Fibroblast of lung (primary cell): ENCODE results near the gene SPACA4. TPM values are rescaled to one million over a fixed set of nuclear protein-coding genes. Genes with fewer than 3 reads are reported as not detected.
A peak's percentile ranks its signal among the peaks of the same experiment; 100 is the strongest.

ENCODE experiments used
- DNase-seq, 2 donors: peaks; one replicate each; pipeline versions ENCODE4 v3.0.0 to v3.0.0-alpha.2; 2010; ENCODE audit warnings: low read depth in 2 of 2
- H2AFZ ChIP-seq: 2 replicates; pipeline ENCODE4 v1.5.1; 2012; ENCODE audit warnings: low read length, control low read depth, inconsistent platforms
- H3K27ac ChIP-seq: 2 replicates; pipeline ENCODE4 v1.5.1; 2011; ENCODE audit warnings: low read length, control low read depth; ENCODE audit not compliant: insufficient read depth
- H3K27me3 ChIP-seq: 2 replicates; pipeline ENCODE4 v1.5.1; 2011; ENCODE audit warnings: mild to moderate bottlenecking, low read length; ENCODE audit not compliant: control insufficient read depth, insufficient read depth
- H3K36me3 ChIP-seq: 2 replicates; pipeline ENCODE4 v1.5.1; 2011; ENCODE audit warnings: low read length; ENCODE audit not compliant: control insufficient read depth, insufficient read depth
- H3K4me1 ChIP-seq: 2 replicates; pipeline ENCODE4 v1.5.1; 2011; ENCODE audit warnings: low read length; ENCODE audit not compliant: control insufficient read depth, insufficient read depth; ENCODE audit errors: extremely low read depth
- H3K4me2 ChIP-seq: 2 replicates; pipeline ENCODE4 v1.5.1; 2011; ENCODE audit warnings: low read length, control low read depth; ENCODE audit not compliant: insufficient read depth; ENCODE audit errors: extremely low read depth
- H3K4me3 ChIP-seq, 4 experiments: fragments of 200-600 bp in 1 of 4; sonication (generic) in 1 of 4; replicated peaks in 1 of 4; 2 replicates each; pipeline ENCODE4 v1.5.1; 2011 to 2016; ENCODE audit warnings: low read length in 4 of 4, low read depth in 3 of 4, mild to moderate bottlenecking in 3 of 4, control low read depth in 2 of 4, inconsistent platforms in 1 of 4, mixed read lengths in 1 of 4; ENCODE audit not compliant: insufficient read depth in 1 of 4; ENCODE audit errors: control extremely low read depth in 1 of 4
- H3K79me2 ChIP-seq: 2 replicates; pipeline ENCODE4 v1.5.1; 2012; ENCODE audit warnings: mild to moderate bottlenecking, low read length, inconsistent platforms; ENCODE audit not compliant: control insufficient read depth, insufficient read depth
- H3K9ac ChIP-seq: 2 replicates; pipeline ENCODE4 v1.5.1; 2011; ENCODE audit warnings: mild to moderate bottlenecking, low read length, control low read depth; ENCODE audit not compliant: insufficient read depth
- H3K9me3 ChIP-seq: 2 replicates; pipeline ENCODE4 v1.5.1; 2012; ENCODE audit warnings: low read depth, low read length; ENCODE audit not compliant: control insufficient read depth, insufficient read depth
- H4K20me1 ChIP-seq: 2 replicates; pipeline ENCODE4 v1.5.1; 2011; ENCODE audit warnings: low read length; ENCODE audit not compliant: control insufficient read depth, insufficient read depth; ENCODE audit errors: extremely low read depth
- EZH2 ChIP-seq: IDR thresholded peaks from 2 replicates; pipeline ENCODE4 v1.5.1; 2012; ENCODE audit warnings: low read length, control low read depth, mild to moderate bottlenecking; ENCODE audit errors: missing control alignments
- polyA plus RNA-seq, 2 donors: library from polyadenylated mRNA; depleted of rRNA in 1 of 2; stranded (reverse) in 1 of 2; unstranded in 1 of 2; fragments of >200 nt; gene quantifications; 2 replicates each; pipeline ENCODE4 v1.2.1, GENCODE V29; 2011 to 2012; ENCODE audit warnings: missing spikeins in 1 of 2
- total RNA-seq: library from RNA; depleted of rRNA; stranded (reverse); fragments of >200 nt; gene quantifications from 2 replicates; pipeline ENCODE4 v1.2.1, GENCODE V29; 2014
- TF ChIP-seq, protein P1 (sequence below), 2 donors: IDR thresholded peaks in 1 of 2; conservative IDR thresholded peaks in 1 of 2; 1 replicate in 1 of 2; 2 replicates in 1 of 2; pipeline ENCODE4 v1.5.1; 2011 to 2012; ENCODE audit warnings: low read length in 2 of 2, control low read depth in 1 of 2, inconsistent platforms in 1 of 2, low read depth in 1 of 2, mild to moderate bottlenecking in 1 of 2

SPACA4 gene
- total and polyA plus RNA-seq, 2 donors (not counting 1 experiment from before 2014, with no cell fraction given), result not detected

DNA sequence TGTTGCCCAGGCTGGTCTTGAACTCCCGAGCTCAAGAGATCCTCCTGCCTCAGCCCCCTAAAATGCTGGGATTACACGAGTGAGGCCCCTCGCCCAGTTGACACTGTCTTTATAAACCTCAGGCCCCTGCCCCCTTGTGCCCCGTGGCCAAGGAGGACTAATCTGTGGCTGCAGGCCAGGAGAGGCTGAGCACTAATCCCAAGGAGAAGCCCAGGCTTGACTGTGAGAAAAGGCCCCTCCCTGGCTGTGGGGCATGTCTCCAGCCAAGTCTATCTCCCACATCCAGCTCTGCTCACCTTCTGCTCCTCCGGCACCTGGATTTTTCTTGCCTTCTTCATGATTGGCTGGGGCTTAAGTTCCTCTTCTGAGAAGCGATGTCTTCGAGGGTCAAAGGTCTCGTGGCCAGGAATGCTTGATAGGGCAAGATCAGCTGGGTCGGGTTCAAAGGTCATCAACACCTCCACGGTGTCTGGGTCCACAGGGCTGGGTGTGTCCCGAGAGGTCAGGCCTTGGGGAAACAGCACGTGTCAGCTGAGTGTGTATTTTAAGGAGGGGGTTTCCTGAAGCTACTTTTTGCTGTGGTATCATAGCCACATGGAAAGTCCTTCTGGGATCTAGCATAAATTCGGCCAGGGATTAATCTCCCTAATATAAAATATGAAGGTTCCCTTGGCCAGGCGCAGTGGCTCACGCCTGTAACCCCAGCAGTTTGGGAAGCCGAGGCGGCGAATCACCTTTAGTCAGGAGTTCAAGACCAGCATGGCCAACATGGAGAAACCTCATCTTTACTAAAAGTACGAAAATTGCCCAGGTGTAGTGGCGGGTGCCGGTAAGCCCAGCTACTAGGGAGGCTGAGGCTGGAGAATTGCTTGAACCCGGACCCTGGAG is 26.9 kb downstream of the SPACA4 start:
- peaks cover 41% of the 10 kb centered on the region for H3K4me1 ChIP-seq
- H3K27ac ChIP-seq, result peak overlapping the region; percentile 77

DNA sequence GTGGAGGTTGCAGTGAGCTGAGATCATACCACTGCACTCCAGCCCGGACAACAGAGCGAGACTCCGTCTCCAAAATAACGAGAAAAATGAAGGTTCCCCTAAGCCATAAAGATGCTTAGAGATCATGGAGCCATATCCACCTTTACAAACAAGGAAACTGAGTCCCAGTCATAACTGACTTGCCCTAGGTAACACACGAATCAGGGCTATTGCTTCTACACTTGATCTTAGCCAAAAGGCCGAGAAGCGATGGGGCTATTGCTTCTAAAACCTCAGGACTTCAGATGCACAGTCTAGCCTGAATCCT is 27.4 kb downstream of the SPACA4 start:
- peaks cover 2% of the 10 kb centered on the region for H3K36me3 ChIP-seq
- H3K79me2 ChIP-seq, result no peaks in the 10 kb centered on the region
- no peak for DNase-seq
- TF ChIP-seq, protein P1, sequence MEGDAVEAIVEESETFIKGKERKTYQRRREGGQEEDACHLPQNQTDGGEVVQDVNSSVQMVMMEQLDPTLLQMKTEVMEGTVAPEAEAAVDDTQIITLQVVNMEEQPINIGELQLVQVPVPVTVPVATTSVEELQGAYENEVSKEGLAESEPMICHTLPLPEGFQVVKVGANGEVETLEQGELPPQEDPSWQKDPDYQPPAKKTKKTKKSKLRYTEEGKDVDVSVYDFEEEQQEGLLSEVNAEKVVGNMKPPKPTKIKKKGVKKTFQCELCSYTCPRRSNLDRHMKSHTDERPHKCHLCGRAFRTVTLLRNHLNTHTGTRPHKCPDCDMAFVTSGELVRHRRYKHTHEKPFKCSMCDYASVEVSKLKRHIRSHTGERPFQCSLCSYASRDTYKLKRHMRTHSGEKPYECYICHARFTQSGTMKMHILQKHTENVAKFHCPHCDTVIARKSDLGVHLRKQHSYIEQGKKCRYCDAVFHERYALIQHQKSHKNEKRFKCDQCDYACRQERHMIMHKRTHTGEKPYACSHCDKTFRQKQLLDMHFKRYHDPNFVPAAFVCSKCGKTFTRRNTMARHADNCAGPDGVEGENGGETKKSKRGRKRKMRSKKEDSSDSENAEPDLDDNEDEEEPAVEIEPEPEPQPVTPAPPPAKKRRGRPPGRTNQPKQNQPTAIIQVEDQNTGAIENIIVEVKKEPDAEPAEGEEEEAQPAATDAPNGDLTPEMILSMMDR (conservative IDR thresholded peaks at IDR 0.05 in 1 of 2, IDR thresholded peaks at IDR 0.05 in 1 of 2; ENCODE audit: low read depth in 1 of 2, low read length in 2 of 2), result no peak
- no peak for TF ChIP-seq EZH2
- H2AFZ ChIP-seq, result peak overlapping the region; percentile 80
- peaks cover 43% of the 10 kb centered on the region for H3K4me1 ChIP-seq
- no peaks in the 10 kb centered on the region for H3K9me3 ChIP-seq
- peak overlapping the region; percentile 20 to 46 (median 34) for H3K4me3 ChIP-seq
- peak overlapping the region; percentile 53 for H3K9ac ChIP-seq
- peak overlapping the region; percentile 99 for H3K4me2 ChIP-seq
- H3K27me3 ChIP-seq, result no peaks in the 10 kb centered on the region
- H4K20me1 ChIP-seq, result no peaks in the 10 kb centered on the region
- H3K27ac ChIP-seq, result peak overlapping the region; percentile 77

More for the DNA sequence above, 26.9 kb downstream of the SPACA4 start:
- Histone ChIP-seq H3K36me3 (peaks cover 2% of the 10 kb centered on the region), H3K27me3 (no peaks in the 10 kb centered on the region), H2AFZ (no peak overlapping the region), H3K4me2 (peak overlapping the region; percentile 99), H3K9me3 (no peaks in the 10 kb centered on the region), H3K9ac (no peak overlapping the region), H4K20me1 (no peaks in the 10 kb centered on the region), H3K4me3 (peak overlapping the region in 2 of 4 experiments; percentile 37 to 46), H3K79me2 (no peaks in the 10 kb centered on the region)
- TF ChIP-seq, protein P1 (conservative IDR thresholded peaks at IDR 0.05 in 1 of 2, IDR thresholded peaks at IDR 0.05 in 1 of 2; ENCODE audit: low read depth in 1 of 2, low read length in 2 of 2), result no peak
- no peak for TF ChIP-seq EZH2
- DNase-seq, result no peak

DNA sequence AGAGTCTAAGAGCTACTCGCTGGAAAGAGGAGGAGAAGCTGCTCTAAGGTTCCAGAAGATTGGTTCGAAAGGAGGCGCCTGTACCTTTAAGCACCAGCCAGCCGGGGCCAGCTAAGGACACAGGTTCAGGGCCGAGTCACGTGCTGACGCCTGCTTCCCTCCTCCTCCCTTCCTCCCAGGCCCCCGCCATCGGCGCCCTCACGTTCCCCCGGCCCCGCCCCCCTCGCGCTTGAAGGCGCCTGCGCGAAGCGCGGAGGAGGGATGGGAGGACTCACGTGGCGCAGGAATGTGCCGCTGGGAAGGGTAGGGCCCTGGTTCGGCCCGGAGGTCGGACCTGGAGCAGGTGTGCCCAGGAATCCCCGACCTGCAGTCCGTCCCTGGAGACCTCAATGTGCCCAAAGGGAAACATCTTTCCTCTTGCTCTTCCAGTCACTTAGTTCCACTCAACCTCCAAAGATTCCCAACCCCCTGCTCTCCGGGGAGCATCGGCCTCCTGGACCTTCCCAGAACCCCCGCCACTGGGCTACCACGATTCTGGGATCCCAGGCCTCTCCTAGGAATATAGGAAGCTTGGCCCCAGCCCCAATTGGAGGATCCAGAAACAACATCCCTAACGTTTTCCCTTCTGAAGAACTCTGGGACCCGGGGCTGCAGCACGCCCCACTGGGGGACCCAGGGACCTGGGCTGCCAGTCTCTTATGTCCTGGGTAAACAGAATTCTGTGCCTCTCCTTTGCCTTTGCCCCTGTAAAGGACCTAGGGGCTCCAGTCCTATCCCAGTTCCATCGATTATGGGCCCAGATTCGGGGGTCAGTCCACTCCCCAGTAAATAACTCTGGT is 28.1 kb downstream of the SPACA4 start:
- Histone ChIP-seq H3K4me1 (peaks cover 43% of the 10 kb centered on the region), H3K9ac (peak overlapping the region; percentile 53), H3K27ac (peak overlapping the region; percentile 77)

More for the DNA sequence above, 28.1 kb downstream of the SPACA4 start:
- H3K36me3 ChIP-seq, result no peaks in the 10 kb centered on the region
- peak overlapping the region; percentile 20 to 76 (median 34) for H3K4me3 ChIP-seq
- DNase-seq, result peak; percentile 90 to 95
- peak overlapping the region; percentile 80 for H2AFZ ChIP-seq
- peak overlapping the region; percentile 99 for H3K4me2 ChIP-seq
- no peaks in the 10 kb centered on the region for H4K20me1 ChIP-seq
- no peaks in the 10 kb centered on the region for H3K9me3 ChIP-seq
- TF ChIP-seq, protein P1 (conservative IDR thresholded peaks at IDR 0.05 in 1 of 2, IDR thresholded peaks at IDR 0.05 in 1 of 2; ENCODE audit: low read depth in 1 of 2, low read length in 2 of 2), result no peak
- no peak for TF ChIP-seq EZH2
- H3K79me2 ChIP-seq, result no peaks in the 10 kb centered on the region
- H3K27me3 ChIP-seq, result no peaks in the 10 kb centered on the region
